IPS-11a (cell line): Measurements from ENCODE around the gene YPEL2.

ENCODE experiments used
- H3K4me3 ChIP-seq: one replicate; pipeline ENCODE4 v1.5.1; 2013; ENCODE audit warnings: low read depth, low read length, control low read depth

YPEL2 gene

GRCh38 chr17:59356543-59357218 lies 25.2 kb downstream of the YPEL2 start:
- no peak overlapping the region for H3K4me3 ChIP-seq

GRCh38 chr17:59357219-59357697 lies 25.8 kb downstream of the YPEL2 start:
- no peak overlapping the region for H3K4me3 ChIP-seq

GRCh38 chr17:59357929-59358328 lies 26.5 kb downstream of the YPEL2 start:
- H3K4me3 ChIP-seq, result no peak overlapping the region

- no peak overlapping the region for H3K4me3 ChIP-seq
Observed at GRCh38 chr17:59361386-59361785, 29.9 kb downstream of the YPEL2 start.

- no peak overlapping the region for H3K4me3 ChIP-seq
Observed at GRCh38 chr17:59361916-59362810, 30.7 kb downstream of the YPEL2 start.

DNA sequence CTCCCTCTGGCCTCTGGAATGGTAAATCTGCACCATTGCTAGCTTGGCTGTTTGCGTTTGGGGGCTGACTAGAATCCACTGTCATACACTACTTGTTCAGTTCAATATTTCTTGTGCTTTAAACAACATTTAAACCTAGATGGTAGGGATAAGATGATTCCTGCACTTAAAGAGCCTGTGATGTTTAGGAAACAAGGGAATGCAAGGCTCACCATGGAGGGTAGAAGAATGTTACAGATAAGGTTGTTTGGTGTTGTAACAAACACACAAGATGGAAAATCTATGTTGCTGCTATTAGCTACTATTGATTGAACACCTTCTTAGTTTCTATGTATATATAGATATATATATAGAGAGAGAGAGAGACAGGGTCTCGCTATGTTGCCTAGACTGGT lies 31.4 kb downstream of the YPEL2 start:
- no peak overlapping the region for H3K4me3 ChIP-seq

DNA sequence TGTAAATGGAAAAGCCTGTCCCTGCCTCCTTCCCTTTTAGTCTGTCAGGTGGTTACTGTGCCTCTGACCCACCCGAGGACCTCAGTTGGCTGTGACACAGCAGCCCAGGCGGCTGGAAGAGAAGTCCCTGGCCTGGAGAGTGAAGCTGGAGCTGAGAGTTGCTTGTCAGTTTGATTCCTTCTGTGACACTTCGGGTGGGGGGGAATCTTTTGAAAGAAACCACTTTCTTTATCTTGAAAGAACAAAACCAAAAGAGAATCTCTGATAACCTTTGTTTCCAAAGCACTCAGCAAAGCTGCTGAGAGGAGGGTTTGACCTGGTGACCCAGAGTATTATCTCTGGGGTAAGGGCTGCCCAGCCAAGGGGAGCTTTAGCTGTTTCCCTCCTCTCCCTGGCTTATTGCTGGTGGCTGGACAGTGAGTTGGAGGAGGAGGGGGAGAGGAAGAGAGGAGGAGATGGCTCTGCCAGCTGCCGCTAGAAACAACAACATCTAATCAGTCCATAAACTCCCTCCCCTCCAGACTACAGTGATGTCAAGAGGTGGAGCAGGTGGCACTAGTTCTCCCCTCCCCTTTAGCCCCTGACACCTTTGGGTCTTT lies 34.0 kb downstream of the YPEL2 start:
- H3K4me3 ChIP-seq, result no peak overlapping the region

DNA sequence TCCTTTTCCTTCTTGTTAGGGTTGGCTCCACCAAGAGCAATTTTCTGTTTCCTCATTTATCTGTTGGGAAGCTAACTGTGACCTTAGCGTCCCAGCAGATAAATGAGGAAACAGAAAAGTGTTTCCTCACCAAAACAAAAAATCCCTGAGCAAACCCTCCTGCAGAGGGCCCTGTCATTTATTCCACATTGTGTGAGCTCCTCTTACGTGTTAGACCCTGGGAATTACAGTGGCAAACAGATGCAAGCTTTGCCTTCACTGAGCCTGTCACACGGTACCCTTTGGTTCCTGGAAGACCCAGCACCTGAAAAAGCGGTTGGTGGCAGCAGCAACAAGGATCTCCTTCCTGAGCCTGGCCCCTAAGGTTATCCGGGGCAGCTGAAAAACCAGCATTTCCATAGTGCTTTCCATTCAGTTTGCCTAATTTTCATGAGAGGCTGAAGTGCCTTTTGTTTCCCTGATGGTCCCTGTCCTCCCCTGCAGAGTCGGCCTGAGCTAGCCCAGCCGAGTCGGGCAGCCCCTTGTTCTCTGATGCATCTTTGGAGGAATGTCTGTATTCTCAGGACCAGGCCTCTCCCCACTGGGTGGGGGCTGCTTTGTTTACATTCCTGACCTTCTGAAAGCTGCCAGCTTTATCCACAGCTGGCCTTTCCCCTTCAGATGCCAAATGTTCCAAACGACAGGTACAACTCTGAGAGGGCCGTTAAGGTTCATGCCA lies 34.7 kb downstream of the YPEL2 start:
- H3K4me3 ChIP-seq, result no peak overlapping the region

GRCh38 chr17:59366773-59367656 lies 35.6 kb downstream of the YPEL2 start:
- no peak overlapping the region for H3K4me3 ChIP-seq

DNA sequence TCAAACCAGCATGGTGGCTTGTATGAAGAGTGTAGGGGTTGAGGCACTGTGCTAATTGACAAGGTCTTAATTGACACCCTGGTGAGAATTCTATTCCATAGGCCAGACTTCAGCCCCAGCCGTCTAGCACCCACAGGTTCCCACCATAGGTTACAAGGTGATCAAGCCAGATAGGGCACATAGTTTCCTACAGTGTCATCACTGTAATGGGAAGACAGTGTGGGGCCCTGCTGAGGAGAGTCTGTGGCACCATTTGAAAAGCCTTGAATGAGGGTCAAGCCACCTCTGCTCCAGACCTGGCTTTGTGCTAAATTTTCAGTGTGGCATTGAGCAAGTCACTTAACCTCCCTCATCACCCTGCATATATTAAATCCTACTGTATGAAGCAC lies 36.2 kb downstream of the YPEL2 start:
- H3K4me3 ChIP-seq, result no peak overlapping the region

GRCh38 chr17:59368218-59368857 lies 36.9 kb downstream of the YPEL2 start:
- H3K4me3 ChIP-seq, result no peak overlapping the region

DNA sequence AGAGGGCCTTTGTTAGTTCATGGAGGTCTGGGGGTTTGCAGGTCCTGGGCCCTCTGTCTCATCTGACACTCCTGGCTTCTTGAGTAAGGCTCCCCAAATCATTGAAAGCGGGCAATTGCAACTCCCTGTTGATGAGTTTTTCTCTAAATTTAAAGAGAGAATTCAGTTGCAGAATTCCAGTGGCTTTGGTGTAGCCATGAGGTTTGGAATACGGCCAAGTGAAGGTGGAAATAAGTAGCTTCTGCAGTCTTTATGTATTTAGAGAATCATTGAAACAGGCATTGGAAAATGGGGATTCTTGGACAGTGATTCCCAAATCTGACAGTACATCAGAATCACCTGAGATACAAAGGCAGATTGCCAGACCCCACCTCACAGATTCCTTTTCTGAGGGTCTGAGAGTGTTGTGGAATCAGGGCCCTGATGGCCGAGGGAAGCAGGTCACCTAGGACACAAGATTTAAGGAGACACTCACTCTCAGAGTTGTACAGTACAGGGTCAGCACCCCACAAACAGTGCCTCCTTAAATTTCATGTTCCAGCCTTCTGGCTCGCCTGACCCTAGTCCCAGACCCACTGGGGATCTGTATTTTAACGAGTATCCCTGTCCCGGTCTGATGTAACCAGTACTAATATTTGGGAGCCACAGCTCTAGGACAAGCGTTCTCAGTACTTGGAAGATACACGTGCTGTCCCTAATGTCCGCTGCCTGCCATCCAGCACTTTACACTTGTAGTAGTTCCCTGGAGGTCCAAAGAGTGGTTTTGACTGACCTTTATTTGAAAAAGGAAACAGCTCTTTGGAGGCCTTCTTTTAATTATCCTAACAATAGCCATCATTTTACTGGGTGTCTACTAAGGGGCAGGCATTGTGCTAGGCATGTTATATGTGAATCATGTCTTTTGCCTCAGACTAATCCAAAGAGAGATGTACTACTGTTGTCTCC lies 37.8 kb downstream of the YPEL2 start:
- H3K4me3 ChIP-seq, result no peak overlapping the region

DNA sequence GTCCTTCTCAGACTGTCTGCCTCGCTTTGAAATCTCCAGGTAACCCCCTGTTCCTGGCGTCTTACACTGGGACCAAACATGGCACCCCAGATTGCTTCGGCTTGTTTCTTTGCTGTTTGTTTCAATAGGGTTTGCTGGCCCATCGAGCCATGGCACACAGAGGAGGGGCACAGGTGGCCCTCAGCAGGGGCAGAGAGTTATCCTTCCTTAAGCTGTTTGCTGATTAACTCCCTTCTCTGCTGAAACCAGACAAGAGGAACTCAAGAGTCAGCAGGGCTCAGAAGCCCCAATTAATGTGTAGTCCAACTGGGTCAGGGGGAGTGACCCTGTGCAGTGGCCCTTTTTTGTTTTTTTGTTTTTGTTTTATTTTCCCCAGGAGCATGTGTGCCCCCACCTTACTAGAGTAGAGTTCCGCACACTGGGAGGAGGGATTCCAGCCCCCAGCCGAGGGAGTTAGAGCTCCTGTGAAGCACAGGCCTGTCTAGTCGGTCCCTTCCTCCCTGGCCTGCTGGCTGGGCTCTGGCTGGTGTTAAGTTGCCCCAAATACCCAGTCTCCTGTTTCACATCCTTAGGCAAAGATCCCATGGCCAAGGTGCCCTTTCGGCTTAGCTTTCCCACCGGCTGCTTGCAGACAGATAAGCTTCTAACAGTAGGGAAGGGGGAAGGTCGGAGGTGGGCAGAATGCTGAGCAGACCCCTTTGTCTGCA lies 39.3 kb downstream of the YPEL2 start:
- H3K4me3 ChIP-seq, result no peak overlapping the region

DNA sequence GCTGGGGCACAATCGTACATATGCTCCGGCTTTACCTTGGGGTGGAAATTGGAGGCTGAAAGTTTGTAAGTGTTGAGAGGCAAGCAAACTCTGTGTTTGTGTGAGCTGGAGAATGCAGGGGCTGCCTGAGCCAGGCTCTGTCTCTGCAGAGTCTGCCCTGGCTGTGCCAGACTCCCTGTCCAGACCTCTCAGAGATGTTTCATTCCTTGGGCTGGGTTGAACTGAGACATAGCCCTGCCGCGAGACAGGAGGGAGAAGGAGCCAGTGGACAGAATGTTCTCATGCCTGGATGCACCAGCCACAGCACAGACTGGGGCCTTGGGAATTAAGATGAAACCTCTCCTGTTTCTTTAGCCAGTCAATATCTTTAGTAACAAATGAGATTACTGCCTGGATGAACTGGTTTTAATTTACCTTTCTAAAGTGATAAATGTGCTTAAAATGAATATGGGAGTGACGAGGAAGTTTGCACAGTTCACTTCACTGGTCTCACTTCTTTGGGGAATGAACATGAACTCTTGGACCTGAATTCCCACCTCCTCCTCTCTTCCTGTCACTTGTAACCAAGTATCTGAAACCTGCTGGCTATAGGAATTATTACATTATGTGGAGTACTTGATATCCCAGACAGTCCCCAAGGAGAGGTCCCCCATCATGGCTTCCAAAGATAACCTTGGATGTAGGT lies 40.1 kb downstream of the YPEL2 start:
- no peak overlapping the region for H3K4me3 ChIP-seq

DNA sequence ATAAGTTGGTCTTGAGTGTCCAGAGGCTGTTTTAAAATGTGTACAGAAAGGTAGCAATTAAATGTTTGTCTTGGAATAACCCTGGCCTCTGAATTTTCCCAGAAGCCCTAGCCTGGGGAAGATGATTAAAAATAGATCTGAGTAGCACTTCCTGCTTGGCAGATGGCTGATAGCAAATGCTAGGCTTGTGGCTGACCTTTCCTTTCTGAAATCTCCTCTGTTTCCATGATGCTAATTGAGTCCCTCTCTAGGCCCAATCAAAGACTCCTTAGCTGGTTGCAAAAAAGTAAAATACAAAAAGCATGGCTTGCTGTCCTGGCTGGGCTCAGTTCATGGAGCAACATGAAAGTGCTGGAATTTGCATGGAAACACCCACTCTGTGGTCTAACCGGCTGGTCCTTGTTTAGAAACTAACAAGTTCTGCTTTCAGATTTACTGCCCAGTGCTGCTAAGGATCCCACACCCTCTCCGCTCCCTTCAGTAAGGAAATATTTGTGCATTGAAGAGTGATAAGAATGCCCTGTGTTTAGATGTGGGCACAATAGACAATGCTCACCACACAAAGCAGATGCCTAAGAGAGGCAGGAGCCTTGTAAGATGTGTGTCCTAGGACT lies 40.8 kb downstream of the YPEL2 start:
- H3K4me3 ChIP-seq, result no peak overlapping the region

DNA sequence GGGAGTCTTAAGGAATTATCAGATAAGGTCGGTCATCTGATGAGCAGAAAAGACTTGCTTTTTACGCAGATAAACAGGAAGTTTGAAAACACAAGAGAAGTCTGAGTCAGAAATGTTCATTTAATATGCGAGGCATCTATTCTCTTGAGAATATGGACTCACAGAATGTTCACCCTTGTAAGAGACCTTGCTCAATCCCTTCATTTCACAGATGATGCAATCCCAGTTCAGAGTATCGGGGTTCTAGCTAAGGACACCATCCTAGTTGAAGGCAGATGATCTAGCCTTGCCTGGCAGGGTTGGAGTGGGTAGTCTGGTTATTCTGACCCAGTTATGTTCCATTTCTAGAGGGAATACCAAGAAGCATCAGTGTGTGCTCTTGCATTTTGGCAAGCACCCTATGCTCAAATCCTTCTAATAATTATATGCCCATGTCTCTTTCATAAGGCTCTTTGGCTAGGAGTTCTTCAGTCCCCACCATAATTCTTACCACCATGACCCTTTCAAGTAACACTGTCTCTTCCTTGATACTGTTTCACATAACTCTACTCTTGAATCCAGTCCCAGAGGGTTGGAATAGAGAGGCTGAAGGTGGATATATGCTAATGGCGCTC lies 42.5 kb downstream of the YPEL2 start:
- no peak overlapping the region for H3K4me3 ChIP-seq

DNA sequence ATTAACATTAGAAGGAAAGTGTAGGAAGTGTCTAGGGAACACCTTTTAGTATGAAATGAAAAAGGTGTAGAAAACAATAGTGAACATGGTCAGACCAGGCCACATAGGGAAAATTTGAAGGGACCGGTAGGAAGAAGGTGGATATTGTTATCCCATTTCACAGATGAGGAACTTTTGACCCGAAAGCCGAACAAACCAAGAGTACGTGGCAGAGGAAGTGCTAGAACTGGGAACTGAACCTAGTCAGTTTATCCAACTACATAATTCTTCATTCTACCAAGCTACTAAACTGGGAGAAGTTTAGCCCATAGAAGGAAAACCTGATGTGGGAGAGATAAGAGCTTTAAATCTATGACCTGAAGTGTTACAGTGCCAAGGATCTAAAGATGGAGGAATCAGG lies 43.2 kb downstream of the YPEL2 start:
- H3K4me3 ChIP-seq, result no peak overlapping the region
